Measurements from ENCODE around the gene SLC35G6. TPM values are rescaled to one million over a fixed set of nuclear protein-coding genes. Genes with fewer than 3 reads are reported as not detected.
"Not testable (repeated sequence)": the region's sequence is repeated elsewhere in the genome, so short reads cannot be mapped to it uniquely, and the experiment has no call there.

SLC35G6 gene
- total RNA-seq, 1 donor from 2014 or later = not detected

DNA sequence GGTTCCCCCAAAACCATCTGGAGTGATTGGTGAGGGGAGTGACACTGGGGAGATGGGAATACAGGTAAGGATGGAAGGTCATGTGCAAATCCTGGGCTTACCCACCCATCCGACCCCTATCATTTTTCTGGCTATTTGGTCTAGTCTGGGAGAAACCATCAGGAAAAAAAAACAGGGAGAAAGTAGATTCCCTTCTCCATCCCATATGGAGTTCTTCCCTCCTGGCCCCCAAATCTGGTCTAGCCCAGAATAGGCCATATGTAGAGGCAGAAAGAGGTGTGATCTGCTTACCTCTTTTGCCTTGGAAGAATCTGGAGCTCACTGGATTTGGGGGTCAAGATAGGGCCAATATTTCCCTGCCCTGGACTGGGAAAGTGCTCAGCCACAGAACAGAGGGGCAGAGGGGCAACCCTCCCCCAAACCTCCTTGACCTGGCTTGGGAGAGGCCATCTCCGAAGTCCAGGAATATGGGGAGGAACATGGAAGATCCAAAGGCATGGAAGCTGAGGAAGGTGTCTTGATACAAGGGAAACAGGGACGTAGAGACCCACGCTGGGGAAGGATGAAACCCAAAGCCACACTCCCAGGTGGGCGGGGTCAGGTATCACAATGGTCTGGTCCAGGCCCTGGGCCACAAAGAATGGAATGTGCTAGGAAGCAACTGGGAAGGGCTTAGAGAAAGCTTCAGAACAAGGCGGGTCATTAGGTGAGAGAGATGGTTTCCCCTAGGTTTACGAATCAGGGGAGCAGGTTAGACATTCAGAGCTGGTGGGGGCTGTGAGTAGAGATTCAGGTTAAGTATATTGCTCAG lies 20.2 kb upstream of the SLC35G6 start:
- DNase-seq = no peak

DNA sequence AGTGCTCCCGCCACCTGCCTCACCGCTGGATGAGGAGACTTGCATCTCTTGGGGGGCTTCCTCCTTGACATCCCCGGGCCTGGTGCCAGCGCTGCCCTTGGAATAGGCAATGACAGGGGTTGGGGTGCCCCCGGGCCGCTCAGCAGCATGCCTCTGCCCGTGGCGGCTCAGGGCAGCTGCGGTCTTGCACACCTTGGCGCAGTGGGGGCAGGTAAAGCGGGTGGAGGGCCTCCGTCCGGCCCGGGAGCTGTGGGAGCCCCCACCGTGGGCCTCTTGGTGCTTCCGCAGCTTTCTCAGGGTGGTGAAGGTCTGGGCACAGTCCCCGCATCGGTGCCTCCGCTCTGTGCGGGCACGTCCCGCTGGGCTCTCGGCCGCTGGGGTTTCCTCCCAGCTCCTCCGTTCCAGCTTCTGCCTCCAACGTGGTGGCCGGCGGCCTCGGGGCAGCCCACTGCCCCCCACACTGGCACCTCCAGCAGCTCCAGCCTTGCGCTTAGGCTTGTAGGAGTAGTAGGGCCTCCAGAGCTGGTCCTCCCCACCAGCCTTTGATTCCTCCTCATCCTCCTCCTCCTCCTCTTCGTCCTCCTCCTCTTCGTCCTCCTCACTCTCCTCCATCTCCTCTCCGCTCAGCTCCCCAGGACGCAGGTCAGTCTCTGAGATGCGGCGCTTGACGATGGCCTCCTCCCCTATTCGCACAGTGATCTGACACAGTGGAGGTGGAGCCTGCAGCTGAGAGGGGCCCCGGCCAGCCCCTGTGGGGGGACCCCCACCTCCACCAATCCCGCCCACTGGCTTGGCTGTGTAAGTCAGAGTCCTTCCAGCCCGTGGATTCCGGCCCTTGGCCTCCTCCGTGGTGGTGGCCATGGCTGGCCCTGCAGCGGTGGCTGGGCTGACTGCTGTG lies 18.5 kb upstream of the SLC35G6 start:
- DNase-seq = no peak

GRCh38 chr17:7463372-7463846 lies 17.8 kb upstream of the SLC35G6 start:
- DNase-seq = no peak

- no peak for DNase-seq
These were observed 17.2 kb upstream of the SLC35G6 start for GRCh38 chr17:7464081-7464480.

DNA sequence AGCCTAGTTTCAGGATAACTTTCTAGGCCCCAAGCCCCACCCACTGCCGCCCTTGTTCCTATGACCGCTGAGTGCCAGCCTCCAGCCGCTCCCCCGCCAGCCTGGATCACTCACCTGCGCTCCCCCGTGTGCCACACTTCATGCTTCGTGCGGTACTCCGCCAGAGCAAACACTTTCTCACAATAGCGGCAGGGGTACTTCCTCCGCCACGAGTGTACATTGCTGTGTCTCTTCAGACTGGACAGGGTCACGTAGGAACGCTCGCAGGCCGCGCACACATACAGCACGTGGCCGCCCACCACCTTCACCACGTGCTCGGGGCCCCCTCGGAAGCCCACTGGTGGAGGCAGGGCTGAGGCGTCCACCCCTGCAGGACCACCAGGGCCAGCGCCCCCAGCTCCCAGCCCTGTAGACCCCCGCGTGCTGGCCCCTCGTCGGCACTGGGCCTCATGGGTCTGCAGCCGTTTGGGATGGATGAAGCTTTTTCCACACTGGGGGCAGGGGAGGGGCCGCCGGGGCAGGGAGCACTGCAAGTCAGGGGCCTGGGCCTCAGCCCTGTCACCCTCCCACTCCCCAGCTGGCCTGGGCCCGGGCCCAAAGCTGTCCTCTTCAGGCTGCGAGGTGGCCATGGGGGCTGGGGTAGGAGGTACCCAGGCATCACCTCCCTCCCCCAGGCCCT lies 15.5 kb upstream of the SLC35G6 start:
- DNase-seq = no peak

- DNase-seq = no peak
These were observed 15.0 kb upstream of the SLC35G6 start for GRCh38 chr17:7466318-7466638.

DNA sequence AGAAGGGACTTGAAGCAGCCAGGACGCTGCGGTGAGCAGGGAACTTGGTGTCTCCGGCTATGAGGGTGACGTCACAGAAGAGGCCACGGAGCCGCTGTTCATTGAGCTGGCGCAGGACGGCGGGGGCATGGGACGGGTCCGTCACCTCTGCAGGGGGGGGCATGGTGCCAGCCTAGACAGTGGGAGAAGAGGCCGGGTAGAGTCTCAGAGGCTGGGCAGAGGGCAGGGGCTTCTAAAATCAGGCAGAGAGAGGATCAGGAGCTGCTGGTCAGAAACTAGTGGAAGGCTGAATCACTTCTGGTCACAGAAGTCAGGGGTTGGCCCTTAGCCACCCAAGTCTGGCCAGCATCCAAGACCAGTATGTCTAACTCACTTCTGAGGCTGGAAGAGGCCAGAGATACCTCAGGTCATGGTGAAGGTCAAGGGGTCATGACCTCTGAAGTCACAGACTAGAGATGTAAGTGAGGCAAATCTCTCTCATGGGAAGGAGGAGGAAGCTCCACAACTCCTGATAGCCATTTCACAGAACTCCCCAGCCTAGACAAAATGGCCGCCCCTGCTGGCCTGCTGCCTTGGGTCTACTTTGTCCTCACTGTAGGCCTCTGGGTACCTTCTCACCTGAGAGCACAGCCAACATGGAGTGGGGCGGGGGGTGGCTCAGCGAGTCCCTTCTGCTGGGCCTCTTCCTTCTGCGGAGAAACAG lies 14.5 kb upstream of the SLC35G6 start:
- no peak for DNase-seq

DNA sequence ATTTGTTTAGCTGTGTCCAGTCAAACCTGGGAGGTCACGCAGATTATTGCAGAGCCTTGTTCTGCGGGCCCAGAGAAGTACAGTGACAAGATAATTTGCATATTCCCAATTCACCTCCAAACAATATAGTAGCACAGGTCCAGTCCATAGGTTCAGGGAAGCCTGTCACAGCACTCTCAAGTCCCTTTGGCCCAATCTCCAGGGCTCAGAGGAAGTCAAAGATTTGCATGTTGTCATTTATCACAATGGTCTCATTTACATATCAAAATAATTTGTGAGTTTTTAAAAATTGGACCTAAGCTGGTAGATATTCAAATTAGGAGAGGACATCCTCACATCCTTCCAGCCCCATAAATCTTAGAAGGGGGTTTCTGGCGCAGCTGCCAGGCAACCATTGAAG lies 13.7 kb upstream of the SLC35G6 start:
- DNase-seq = no peak

GRCh38 chr17:7468290-7468689 lies 13.0 kb upstream of the SLC35G6 start:
- no peak for DNase-seq

DNA sequence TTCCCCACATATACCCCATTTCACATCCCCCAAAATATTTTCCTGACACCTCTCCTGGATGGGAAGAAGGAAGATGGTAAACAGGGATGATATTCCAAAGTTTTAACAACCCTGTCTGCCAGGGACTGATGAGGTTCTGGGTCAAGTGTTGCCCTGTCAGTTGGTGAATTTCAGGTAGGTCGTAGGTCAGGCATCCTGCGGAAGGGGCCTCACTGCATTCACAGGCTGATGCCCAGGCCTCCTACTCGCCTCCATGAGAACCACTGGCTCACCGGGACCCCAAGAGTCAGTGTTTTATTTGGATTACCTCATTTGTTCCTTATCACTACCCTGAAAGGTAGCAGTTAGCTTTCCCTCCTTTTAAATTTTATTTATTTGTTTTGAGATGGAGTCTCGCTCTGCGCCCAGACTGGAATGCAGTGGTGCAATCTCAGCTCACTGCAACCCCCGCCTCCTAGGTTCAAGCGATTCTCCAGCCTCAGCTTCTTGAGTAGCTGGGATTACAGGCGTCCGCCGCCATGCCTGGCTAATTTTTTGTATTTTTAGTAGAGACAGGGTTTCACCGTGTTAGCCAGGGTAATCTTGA lies 12.3 kb upstream of the SLC35G6 start:
- DNase-seq = no peak

- not testable (repeated sequence) for DNase-seq
These were observed 11.4 kb upstream of the SLC35G6 start for GRCh38 chr17:7469843-7470242.

DNA sequence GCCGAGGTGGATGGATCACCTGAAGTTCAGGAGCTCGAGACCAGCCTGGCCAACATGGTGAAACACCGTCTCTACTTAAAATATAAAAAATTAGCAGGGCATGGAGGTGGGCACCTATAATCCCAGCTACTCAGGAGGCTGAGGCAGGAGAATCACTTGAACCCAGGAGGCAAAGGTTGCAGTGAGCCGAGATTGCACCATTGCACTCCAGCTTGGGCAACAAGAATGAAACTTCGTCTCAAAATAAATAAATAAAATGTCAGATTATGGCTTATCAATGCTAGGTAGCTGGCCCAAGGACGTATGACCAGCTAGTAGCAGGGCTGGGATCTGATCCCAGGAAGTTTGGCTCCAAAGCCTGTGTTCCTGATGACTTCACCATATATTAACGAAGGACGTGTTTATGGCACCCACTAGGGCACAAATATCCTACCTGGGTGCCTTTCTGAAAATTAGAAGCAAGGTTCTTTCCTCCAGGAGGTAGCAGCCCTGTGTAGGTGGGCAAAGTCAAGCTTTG lies 10.7 kb upstream of the SLC35G6 start:
- not testable (repeated sequence) for DNase-seq

DNA sequence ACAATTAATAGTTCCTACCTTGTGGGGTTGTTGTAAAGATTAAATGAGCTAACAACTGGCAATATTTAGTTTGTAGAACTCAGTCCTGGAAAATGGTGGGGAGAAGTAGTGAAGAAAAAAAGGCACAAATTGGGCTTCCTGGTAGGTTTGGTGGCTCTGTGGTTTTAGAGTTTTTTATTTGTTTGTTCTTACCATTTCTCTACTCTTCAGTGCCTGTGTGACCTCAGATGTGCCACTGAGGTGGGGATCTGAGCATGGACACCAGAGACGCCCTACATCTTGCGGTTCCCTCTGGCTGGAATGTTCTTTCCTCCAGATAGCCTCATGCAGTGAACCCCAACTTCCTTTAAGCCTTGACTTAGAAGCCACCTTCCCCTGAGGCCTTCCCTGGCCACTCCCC lies 9.5 kb upstream of the SLC35G6 start:
- DNase-seq = no peak

GRCh38 chr17:7474767-7475166 lies 6.5 kb upstream of the SLC35G6 start:
- DNase-seq = not testable (repeated sequence)

GRCh38 chr17:7475764-7476422 lies 5.4 kb upstream of the SLC35G6 start:
- no peak for DNase-seq

GRCh38 chr17:7476494-7476893 lies 4.8 kb upstream of the SLC35G6 start:
- no peak for DNase-seq

DNA sequence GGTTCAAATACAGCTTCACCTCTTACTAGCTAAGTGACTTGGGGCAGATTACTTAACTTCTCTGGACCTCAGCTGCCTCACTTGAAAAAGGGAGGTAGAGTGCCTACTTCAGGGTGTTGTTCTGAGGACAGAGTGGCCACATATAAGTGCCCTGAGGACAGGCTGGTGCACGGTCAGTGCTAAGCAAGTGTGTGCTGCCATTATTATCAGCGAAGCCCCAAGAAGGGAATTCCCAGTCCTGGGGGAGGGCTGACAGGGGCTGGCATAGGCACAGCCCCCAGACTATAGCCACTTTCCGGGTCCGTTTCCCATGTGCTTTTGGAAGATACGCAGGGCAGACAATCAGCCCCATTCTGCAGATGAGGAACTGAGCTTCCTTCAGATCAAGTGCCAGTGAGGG lies 4.3 kb upstream of the SLC35G6 start:
- DNase-seq = no peak

DNA sequence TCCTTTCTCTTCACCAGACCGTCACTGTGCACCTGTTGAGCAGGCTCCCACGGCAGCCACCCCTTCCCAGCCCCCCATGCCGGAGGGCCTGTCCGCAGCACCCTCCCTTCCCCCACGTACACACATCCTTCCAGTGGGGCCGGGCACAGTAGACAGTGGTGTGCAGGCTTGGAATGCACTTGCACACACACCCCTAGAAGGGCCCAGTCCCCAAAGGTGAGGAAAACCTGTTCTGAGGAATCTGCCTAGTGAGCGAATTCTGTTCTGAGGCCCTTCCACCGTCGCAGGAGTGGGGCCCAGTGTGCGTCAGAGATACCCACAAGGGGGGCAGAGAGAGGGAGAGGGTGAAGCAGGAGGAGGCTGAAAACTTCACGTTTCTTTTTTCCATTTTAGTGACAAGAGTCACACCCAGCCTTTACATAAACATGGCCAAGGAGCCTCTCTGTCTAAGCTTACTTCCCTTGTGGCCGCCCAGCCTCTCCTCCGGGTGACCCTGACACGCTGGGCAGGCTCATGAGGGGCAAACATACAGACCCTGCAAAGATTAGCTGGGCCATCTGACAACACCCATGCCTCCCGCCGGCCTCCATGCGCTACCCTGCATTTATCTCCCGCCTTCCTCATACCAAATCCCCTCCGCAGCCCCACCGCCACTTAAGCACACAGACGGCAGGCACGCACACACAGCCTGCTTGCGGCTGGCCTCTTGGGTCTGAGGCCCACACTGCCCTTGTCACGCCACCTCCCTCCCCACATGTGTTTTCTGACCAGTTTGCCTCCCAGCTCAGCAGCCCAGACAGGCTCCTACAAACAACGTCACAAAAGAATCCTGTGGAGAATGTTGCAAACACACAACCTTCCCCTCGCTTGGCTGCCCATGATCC lies 3.6 kb upstream of the SLC35G6 start:
- DNase-seq = peak; percentile 14

DNA sequence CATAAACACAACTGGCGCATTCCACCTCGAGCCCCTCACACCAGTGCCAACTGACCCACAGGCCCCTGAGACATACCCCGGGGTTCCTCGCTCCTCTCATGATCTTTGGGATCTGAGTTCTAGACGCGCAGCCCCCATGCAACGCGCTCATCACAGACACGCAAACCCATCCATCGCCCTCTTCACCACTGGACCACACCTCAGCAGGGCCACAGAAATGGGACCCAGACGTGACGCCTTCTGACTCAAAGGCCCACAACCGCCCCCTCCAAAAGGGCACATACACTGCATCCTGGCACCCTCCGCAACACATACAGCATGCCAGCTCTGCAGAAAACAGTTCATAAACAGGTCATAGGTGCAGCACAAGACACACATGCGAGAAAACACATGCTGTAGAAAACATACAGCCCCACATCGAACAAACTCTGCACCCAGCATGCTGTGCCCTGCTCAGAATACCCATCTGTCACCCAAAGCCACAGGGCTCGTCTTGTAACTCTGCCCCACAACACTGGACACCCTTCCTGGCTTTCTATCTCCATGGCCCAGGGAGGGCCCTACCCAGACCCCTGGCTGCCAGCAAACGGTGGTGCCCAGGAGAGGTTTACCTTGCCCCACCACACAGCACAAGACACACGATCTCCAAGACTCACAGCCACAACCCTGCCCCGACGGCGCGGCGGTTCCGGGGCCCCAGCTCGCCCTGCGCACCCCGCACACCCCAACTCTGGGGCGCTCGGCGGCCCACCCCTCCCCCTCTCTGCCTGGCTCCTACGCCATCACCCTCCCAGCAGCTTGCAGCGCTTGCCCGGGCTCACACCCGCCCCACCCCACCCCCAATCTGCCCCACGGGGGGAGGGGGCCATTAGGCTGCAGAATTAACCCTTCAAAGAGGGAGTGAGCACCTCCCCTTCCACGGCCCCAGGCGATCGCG lies 2.7 kb upstream of the SLC35G6 start:
- DNase-seq = no peak

Measured in skin of body (tissue), 2 donors.